22Rv1 (cell line): Measurements from ENCODE around the gene CEP128.

Experiments
- H3K27ac ChIP-seq: fragments of 450-650 bp; 2 replicates; pipeline ENCODE4 v1.5.1; 2017
- CTCF ChIP-seq: fragments of 450-650 bp; IDR thresholded peaks from 2 replicates; pipeline ENCODE4 v1.5.1; 2017; ENCODE audit warnings: mild to moderate bottlenecking
- ZFX ChIP-seq: fragments of 450-650 bp; IDR thresholded peaks from 2 replicates; pipeline ENCODE4 v1.6.1; 2017; ENCODE audit warnings: antibody characterized with exemption, borderline replicate concordance

CEP128 gene

GRCh38 chr14:80959496-80959895 is 18.0 kb upstream of the CEP128 start:
- TF ChIP-seq ZFX (no peak), CTCF (no peak)
- no peak overlapping the region for H3K27ac ChIP-seq

GRCh38 chr14:80958939-80959338 is 17.4 kb upstream of the CEP128 start:
- H3K27ac ChIP-seq = no peak overlapping the region
- TF ChIP-seq CTCF (no peak), ZFX (no peak)

GRCh38 chr14:80958226-80958625 is 16.7 kb upstream of the CEP128 start:
- TF ChIP-seq ZFX (no peak), CTCF (no peak)
- H3K27ac ChIP-seq = no peak overlapping the region

- no peak overlapping the region for H3K27ac ChIP-seq
- no peak for TF ChIP-seq CTCF
- no peak for TF ChIP-seq ZFX
These were observed 16.1 kb upstream of the CEP128 start for GRCh38 chr14:80957613-80958012.

GRCh38 chr14:80956922-80957321 is 15.4 kb upstream of the CEP128 start:
- TF ChIP-seq CTCF (no peak), ZFX (no peak)
- no peak overlapping the region for H3K27ac ChIP-seq

- H3K27ac ChIP-seq = no peak overlapping the region
These were observed 14.6 kb upstream of the CEP128 start for GRCh38 chr14:80956102-80956501.

GRCh38 chr14:80955416-80955941 is 13.9 kb upstream of the CEP128 start, which contains the start of gene TSHR:
TSS of gene TSHR (plus strand) at chr14:80955621. CDS start at chr14:80955681, 60 bp downstream.
- no peak for TF ChIP-seq CTCF
- no peak for TF ChIP-seq ZFX
- H3K27ac ChIP-seq = no peak within 1 kb of the TSS

More at GRCh38 chr14:80956102-80956501, 14.6 kb upstream of the CEP128 start:
- TF ChIP-seq CTCF (no peak), ZFX (no peak)
